ENCODE measurements around the gene DHX36. TPM values are rescaled to one million over a fixed set of nuclear protein-coding genes. Genes with fewer than 3 reads are reported as not detected.
A peak's percentile ranks its signal among the peaks of the same experiment; 100 is the strongest.

Gene DHX36
- total and polyA plus RNA-seq, 4 donors = 26.8 to 141 (median 46.6) TPM

- Histone ChIP-seq H3K9me3 (ENCODE audit: control insufficient read depth in 4 of 4, insufficient read depth in 3 of 4, low read length in 3 of 4) (no peaks in the 10 kb centered on the region), H3K9ac (ENCODE audit: insufficient read depth in 1 of 2, low read length in 2 of 2) (no peak overlapping the region), H3K4me3 (no peak overlapping the region), H3K36me3 (ENCODE audit: control insufficient read depth in 4 of 4, insufficient read depth in 4 of 4, low read length in 4 of 4) (peaks cover 0 to 15% (median 0%) of the 10 kb centered on the region in 4 donors), H3K27ac (ENCODE audit: low read depth in 1 of 2, low read length in 1 of 2) (no peak overlapping the region), H3K4me1 (ENCODE audit: control insufficient read depth in 5 of 5, insufficient read depth in 5 of 5, low read length in 5 of 5) (peaks cover 0 to 6% (median 4%) of the 10 kb centered on the region in 5 donors), H3K27me3 (ENCODE audit: control insufficient read depth in 3 of 3, insufficient read depth in 3 of 3, low read length in 2 of 3) (no peaks in the 10 kb centered on the region)
- 76 to 81% methylated on average over 2 of the region's 2 CpGs for WGBS, 2 donors
- ATAC-seq (ENCODE audit: insufficient read depth, low FRiP score) (no peak), DNase-seq (no peak)
- TF ChIP-seq, protein P1, sequence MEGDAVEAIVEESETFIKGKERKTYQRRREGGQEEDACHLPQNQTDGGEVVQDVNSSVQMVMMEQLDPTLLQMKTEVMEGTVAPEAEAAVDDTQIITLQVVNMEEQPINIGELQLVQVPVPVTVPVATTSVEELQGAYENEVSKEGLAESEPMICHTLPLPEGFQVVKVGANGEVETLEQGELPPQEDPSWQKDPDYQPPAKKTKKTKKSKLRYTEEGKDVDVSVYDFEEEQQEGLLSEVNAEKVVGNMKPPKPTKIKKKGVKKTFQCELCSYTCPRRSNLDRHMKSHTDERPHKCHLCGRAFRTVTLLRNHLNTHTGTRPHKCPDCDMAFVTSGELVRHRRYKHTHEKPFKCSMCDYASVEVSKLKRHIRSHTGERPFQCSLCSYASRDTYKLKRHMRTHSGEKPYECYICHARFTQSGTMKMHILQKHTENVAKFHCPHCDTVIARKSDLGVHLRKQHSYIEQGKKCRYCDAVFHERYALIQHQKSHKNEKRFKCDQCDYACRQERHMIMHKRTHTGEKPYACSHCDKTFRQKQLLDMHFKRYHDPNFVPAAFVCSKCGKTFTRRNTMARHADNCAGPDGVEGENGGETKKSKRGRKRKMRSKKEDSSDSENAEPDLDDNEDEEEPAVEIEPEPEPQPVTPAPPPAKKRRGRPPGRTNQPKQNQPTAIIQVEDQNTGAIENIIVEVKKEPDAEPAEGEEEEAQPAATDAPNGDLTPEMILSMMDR (IDR thresholded peaks at IDR 0.05; ENCODE audit: control extremely low read depth, extremely low read depth) = no peak
Measured at GRCh38 chr3:154225536-154225935, 98.8 kb downstream of the DHX36 start.

DNA sequence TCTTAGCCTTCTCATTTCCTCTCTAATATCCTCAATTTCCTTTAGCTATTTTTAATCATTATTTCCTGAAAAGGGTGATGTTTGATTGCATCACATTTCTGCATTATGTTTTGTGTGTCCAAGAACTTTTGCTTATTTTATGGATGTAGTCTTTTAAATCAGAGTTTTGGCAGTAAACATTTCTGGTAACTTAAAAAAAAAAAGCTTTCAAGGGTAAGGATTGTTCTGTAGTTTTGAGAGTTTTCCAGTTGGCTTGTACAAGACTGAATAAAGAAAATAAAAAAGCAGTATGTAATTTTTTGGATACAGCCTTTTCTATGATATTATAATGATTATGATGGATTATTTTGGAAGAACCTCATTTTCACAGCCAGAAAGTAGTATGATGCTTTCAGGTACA, 99.4 kb downstream of the DHX36 start:
- Histone ChIP-seq H3K27me3 (ENCODE audit: control insufficient read depth in 3 of 3, insufficient read depth in 3 of 3, low read length in 2 of 3) (no peaks in the 10 kb centered on the region), H3K4me1 (ENCODE audit: control insufficient read depth in 5 of 5, insufficient read depth in 5 of 5, low read length in 5 of 5) (peaks cover 0 to 6% (median 4%) of the 10 kb centered on the region in 5 donors), H3K9ac (ENCODE audit: insufficient read depth in 1 of 2, low read length in 2 of 2) (no peak overlapping the region), H3K27ac (ENCODE audit: low read depth in 1 of 2, low read length in 1 of 2) (no peak overlapping the region), H3K4me3 (no peak overlapping the region), H3K9me3 (ENCODE audit: control insufficient read depth in 4 of 4, insufficient read depth in 3 of 4, low read length in 3 of 4) (no peaks in the 10 kb centered on the region), H3K36me3 (ENCODE audit: control insufficient read depth in 4 of 4, insufficient read depth in 4 of 4, low read length in 4 of 4) (peaks cover 0 to 17% (median 0%) of the 10 kb centered on the region in 4 donors)
- ATAC-seq (ENCODE audit: insufficient read depth, low FRiP score) (no peak), DNase-seq (peak in 2 of 3 donors; percentile 45 to 74)
- TF ChIP-seq, protein P1 (IDR thresholded peaks at IDR 0.05; ENCODE audit: control extremely low read depth, extremely low read depth) = no peak

DNA sequence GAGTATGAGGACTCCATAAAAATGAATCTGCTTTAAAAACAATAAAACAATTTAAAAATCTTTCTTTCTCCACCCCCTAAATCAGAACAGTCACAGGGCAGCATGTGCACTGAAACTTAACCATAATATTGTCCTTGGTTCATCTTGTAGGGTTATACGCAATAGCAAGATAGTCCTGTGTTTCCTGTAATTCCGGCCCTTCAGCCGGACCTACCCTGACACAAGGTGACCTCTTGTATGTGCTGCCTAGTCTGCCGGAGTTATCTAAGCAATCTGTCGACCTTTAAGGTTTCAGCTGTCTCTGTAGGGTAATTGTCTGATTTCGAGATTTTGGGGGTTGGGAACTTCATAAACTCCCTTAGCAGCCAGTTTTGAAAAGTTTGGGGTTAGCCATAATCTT, 99.9 kb downstream of the DHX36 start:
- no peak for ATAC-seq (ENCODE audit: insufficient read depth, low FRiP score)

More for the DNA sequence above, 99.9 kb downstream of the DHX36 start:
- H3K4me1 ChIP-seq (ENCODE audit: control insufficient read depth in 5 of 5, insufficient read depth in 5 of 5, low read length in 5 of 5) = peaks cover 0 to 6% (median 4%) of the 10 kb centered on the region in 5 donors
- H3K27me3 ChIP-seq (ENCODE audit: control insufficient read depth in 3 of 3, insufficient read depth in 3 of 3, low read length in 2 of 3) = no peaks in the 10 kb centered on the region
- H3K9ac ChIP-seq (ENCODE audit: insufficient read depth in 1 of 2, low read length in 2 of 2) = no peak overlapping the region
- no peaks in the 10 kb centered on the region for H3K9me3 ChIP-seq (ENCODE audit: control insufficient read depth in 4 of 4, insufficient read depth in 3 of 4, low read length in 3 of 4)
- 35 to 47% methylated on average over 6 of the region's 6 CpGs for WGBS, 2 donors
- H3K36me3 ChIP-seq (ENCODE audit: control insufficient read depth in 4 of 4, insufficient read depth in 4 of 4, low read length in 4 of 4) = peaks cover 0 to 15% (median 0%) of the 10 kb centered on the region in 4 donors
- DNase-seq = peak in 2 of 3 donors; percentile 6 to 16
- H3K27ac ChIP-seq (ENCODE audit: low read depth in 1 of 2, low read length in 1 of 2) = peak overlapping the region in 1 of 2 donors; percentile 11
- no peak overlapping the region for H3K4me3 ChIP-seq
- TF ChIP-seq, protein P1 (IDR thresholded peaks at IDR 0.05; ENCODE audit: control extremely low read depth, extremely low read depth) = no peak
